DOHH2 (cell line): ENCODE results near the gene MCIDAS.

ENCODE experiments used
- H3F3A ChIP-seq: fragments of 200-600 bp; sonication (generic), shearing (Covaris generic); 2 replicates; pipeline ENCODE4 v1.6.0; 2016; ENCODE audit warnings: antibody characterized with exemption, mild to moderate bottlenecking; ENCODE audit not compliant: control insufficient read depth, insufficient read depth
- H3K27ac ChIP-seq: fragments of 200-600 bp; sonication (generic); 2 replicates; pipeline ENCODE4 v1.5.1; 2014; ENCODE audit warnings: low read depth, mild to moderate bottlenecking, low read length, moderate library complexity
- H3K27me3 ChIP-seq: fragments of 200-600 bp; sonication (generic); 2 replicates; pipeline ENCODE4 v1.6.1; 2014; ENCODE audit warnings: mild to moderate bottlenecking, low read length, mixed read lengths; ENCODE audit not compliant: control insufficient read depth
- H3K36me3 ChIP-seq: fragments of 200-600 bp; sonication (generic); 2 replicates; pipeline ENCODE4 v1.6.1; 2014; ENCODE audit warnings: mild to moderate bottlenecking, low read length, moderate library complexity, mixed read lengths; ENCODE audit not compliant: control insufficient read depth
- H3K4me1 ChIP-seq: fragments of 200-600 bp; sonication (generic); 2 replicates; pipeline ENCODE4 v1.6.1; 2014; ENCODE audit warnings: mild to moderate bottlenecking, low read length, mixed read lengths; ENCODE audit not compliant: control insufficient read depth
- H3K4me2 ChIP-seq: fragments of 200-600 bp; sonication (generic); 2 replicates; pipeline ENCODE4 v1.6.0; 2014; ENCODE audit warnings: mild to moderate bottlenecking, low read length, moderate library complexity
- H3K4me3 ChIP-seq: fragments of 200-600 bp; sonication (generic); 2 replicates; pipeline ENCODE4 v1.5.1; 2014; ENCODE audit warnings: mild to moderate bottlenecking, low read length, mixed read lengths
- H3K79me2 ChIP-seq: fragments of 200-600 bp; sonication (generic); 2 replicates; pipeline ENCODE4 v1.6.1; 2014; ENCODE audit warnings: mild to moderate bottlenecking, low read length, mixed read lengths; ENCODE audit not compliant: control insufficient read depth
- H3K9me2 ChIP-seq: fragments of 200-600 bp; sonication (generic); replicated peaks from 2 replicates; pipeline ENCODE4 v1.6.1; 2014; ENCODE audit warnings: mild to moderate bottlenecking, low read length, mixed read lengths; ENCODE audit not compliant: control insufficient read depth
- H3K9me3 ChIP-seq: fragments of 200-600 bp; sonication (generic); 2 replicates; pipeline ENCODE4 v1.6.1; 2014; ENCODE audit warnings: antibody characterized with exemption, low read length, mixed read lengths; ENCODE audit not compliant: control insufficient read depth, insufficient read depth
- H4K20me1 ChIP-seq: fragments of 200-600 bp; sonication (generic); 2 replicates; pipeline ENCODE4 v1.6.0; 2014; ENCODE audit warnings: low read depth, mild to moderate bottlenecking, antibody characterized with exemption, low read length, moderate library complexity; ENCODE audit not compliant: control insufficient read depth, insufficient read depth
- EZH2phosphoT487 ChIP-seq: fragments of 200-600 bp; sonication (generic); IDR thresholded peaks from 2 replicates; pipeline ENCODE4 v1.6.1; 2017; ENCODE audit warnings: borderline replicate concordance, mild to moderate bottlenecking, antibody characterized with exemption, low read length, moderate library complexity, mixed read lengths
- TF ChIP-seq, protein P1 (sequence below): fragments of 200-600 bp; sonication (generic); IDR thresholded peaks from one replicate; pipeline ENCODE4 v1.5.1; 2014; ENCODE audit warnings: antibody characterized with exemption, mild to moderate bottlenecking, low read depth, low read length; ENCODE audit not compliant: poor library complexity, severe bottlenecking

MCIDAS gene

GRCh38 chr5:55227664-55228430, 732 bp upstream of the MCIDAS start:
- Histone ChIP-seq H3K27me3 (peaks cover 97% of the 10 kb centered on the region), H4K20me1 (no peaks in the 10 kb centered on the region; the same call in 1 of the 2 replicates), H3K9me2 (no peaks in the 10 kb centered on the region), H3K36me3 (no peaks in the 10 kb centered on the region), H3K9me3 (no peaks in the 10 kb centered on the region), H3K4me3 (peak overlapping the region; percentile 76), H3K27ac (no peak overlapping the region), H3K4me2 (peak overlapping the region; percentile 89), H3F3A (no peaks in the 10 kb centered on the region), H3K79me2 (no peaks in the 10 kb centered on the region), H3K4me1 (peaks cover 37% of the 10 kb centered on the region)
- TF ChIP-seq, protein P1, sequence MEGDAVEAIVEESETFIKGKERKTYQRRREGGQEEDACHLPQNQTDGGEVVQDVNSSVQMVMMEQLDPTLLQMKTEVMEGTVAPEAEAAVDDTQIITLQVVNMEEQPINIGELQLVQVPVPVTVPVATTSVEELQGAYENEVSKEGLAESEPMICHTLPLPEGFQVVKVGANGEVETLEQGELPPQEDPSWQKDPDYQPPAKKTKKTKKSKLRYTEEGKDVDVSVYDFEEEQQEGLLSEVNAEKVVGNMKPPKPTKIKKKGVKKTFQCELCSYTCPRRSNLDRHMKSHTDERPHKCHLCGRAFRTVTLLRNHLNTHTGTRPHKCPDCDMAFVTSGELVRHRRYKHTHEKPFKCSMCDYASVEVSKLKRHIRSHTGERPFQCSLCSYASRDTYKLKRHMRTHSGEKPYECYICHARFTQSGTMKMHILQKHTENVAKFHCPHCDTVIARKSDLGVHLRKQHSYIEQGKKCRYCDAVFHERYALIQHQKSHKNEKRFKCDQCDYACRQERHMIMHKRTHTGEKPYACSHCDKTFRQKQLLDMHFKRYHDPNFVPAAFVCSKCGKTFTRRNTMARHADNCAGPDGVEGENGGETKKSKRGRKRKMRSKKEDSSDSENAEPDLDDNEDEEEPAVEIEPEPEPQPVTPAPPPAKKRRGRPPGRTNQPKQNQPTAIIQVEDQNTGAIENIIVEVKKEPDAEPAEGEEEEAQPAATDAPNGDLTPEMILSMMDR = no peak
- no peak for TF ChIP-seq EZH2phosphoT487

DNA sequence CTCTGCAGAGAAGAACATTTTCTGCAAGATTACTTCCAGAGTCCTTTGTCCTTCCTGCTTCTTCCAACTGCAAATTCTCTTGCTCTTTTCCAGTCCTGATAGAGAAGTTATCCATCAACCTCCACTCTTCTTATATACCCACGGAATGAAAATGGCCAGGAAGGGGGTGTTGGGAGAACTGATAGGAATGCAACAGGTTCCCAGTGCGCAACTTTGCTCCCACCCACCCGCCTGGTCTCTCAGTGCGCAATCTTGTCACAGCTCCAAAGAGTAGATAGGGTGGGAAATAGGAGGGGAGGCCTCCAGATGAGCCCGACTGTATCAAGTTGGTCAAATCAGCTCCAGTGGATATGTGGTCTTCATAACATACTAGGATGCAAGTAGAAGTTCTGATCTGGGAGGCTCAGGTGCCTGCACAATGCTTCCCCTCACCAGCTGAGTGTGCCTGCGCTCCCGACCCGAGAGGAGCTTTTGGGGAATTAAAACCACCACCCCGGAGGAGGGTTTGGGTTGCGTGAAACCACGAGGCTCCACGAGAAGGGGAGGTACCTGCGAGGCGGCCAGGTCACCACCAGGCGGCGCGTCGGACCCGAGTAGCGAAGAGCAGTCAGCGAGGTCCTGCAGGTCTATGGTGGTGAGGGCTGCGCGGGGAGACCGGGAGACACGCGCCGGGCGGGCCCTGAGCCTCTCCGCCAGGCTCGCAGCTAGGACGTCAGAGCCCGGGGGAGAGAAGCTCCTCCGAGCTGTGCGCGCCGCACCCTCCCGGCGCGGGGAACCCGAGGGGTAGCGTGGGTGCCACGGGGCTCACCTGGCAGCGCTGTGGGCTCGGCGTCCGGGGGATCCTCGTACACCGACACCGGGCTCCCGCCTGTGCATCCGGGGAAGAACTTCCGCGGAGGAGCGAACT, 835 bp downstream of the MCIDAS start:
- Histone ChIP-seq H3K27me3 (peaks cover 91% of the 10 kb centered on the region), H3K9me3 (no peaks in the 10 kb centered on the region), H3K27ac (no peak overlapping the region), H3K4me3 (peak overlapping the region; percentile 76), H3K79me2 (no peaks in the 10 kb centered on the region), H4K20me1 (no peaks in the 10 kb centered on the region; the same call in 1 of the 2 replicates), H3K4me2 (peak overlapping the region; percentile 89), H3K9me2 (no peaks in the 10 kb centered on the region), H3K4me1 (peaks cover 22% of the 10 kb centered on the region), H3F3A (no peaks in the 10 kb centered on the region), H3K36me3 (no peaks in the 10 kb centered on the region)
- no peak for TF ChIP-seq EZH2phosphoT487
- TF ChIP-seq, protein P1 = peak; percentile 90

- no peak overlapping the region for H3K4me2 ChIP-seq
- no peak overlapping the region for H3K4me3 ChIP-seq
- TF ChIP-seq EZH2phosphoT487 = no peak
- TF ChIP-seq, protein P1 = no peak
- peaks cover 91% of the 10 kb centered on the region for H3K27me3 ChIP-seq
- H3K9me2 ChIP-seq = no peaks in the 10 kb centered on the region
- no peaks in the 10 kb centered on the region for H3K9me3 ChIP-seq
- H3K4me1 ChIP-seq = peaks cover 25% of the 10 kb centered on the region
- H3K36me3 ChIP-seq = no peaks in the 10 kb centered on the region
- H3K27ac ChIP-seq = no peak overlapping the region
- H4K20me1 ChIP-seq = no peaks in the 10 kb centered on the region; the same call in 1 of the 2 replicates
- no peaks in the 10 kb centered on the region for H3F3A ChIP-seq
- H3K79me2 ChIP-seq = no peaks in the 10 kb centered on the region
Observed at GRCh38 chr5:55225346-55225745, 1.8 kb downstream of the MCIDAS start.
